IMR-90 (cell line): Measurements from ENCODE around the gene KIAA0825. TPM values are rescaled to one million over a fixed set of nuclear protein-coding genes. Genes with fewer than 3 reads are reported as not detected.
A peak's percentile ranks its signal among the peaks of the same experiment; 100 is the strongest.

Experiments
- ATAC-seq: fragments of 200-7000 bp; cut with Tn5 transposase; 2 replicates; pipeline ENCODE4 v1.9.1; 2020; ENCODE audit warnings: low read depth, mild to moderate bottlenecking, moderate library complexity
- BruUV-seq: library from RNA; stranded (reverse); fragments of 400-500 nt; replicated peaks from 2 replicates; lab custom pipeline; 2021; lab: Mats Ljungman, UMichigan
- CTCF ChIA-PET: fragments of 300-600 bp; formaldehyde crosslinking; extraction: SDS; loops from one replicate; lab custom pipeline; 2021; ENCODE audit warnings: antibody characterized with exemption; lab: Yijun Ruan, JAX
- POLR2A ChIA-PET: fragments of 300-600 bp; sonication (Branson Sonifier 250); formaldehyde crosslinking; loops from one replicate; lab custom pipeline; 2022; ENCODE audit warnings: antibody characterized with exemption; ENCODE audit not compliant: unreplicated experiment; lab: Charles Lee
- DNase-seq: peaks from one replicate; pipeline ENCODE4 v3.0.0; 2013
- H2AFZ ChIP-seq: replicated peaks from 2 replicates; pipeline ENCODE3; 2013; ENCODE audit warnings: low read length, mild to moderate bottlenecking; ENCODE audit not compliant: poor library complexity
- H2AK5ac ChIP-seq: 2 replicates; pipeline ENCODE4 v1.6.1; 2013; ENCODE audit warnings: low read depth, low read length, inconsistent platforms
- H2AK9ac ChIP-seq: replicated peaks from 2 replicates; pipeline ENCODE3; 2013; ENCODE audit warnings: mild to moderate bottlenecking, low read depth, low read length, moderate library complexity; ENCODE audit not compliant: poor library complexity
- H2BK120ac ChIP-seq: 2 replicates; pipeline ENCODE4 v1.6.1; 2013; ENCODE audit warnings: low read depth, low read length, inconsistent platforms
- H2BK15ac ChIP-seq: 3 replicates; pipeline ENCODE4 v1.6.1; 2013; ENCODE audit warnings: low read depth, low read length, inconsistent platforms
- H2BK20ac ChIP-seq: 2 replicates; pipeline ENCODE4 v1.6.1; 2013; ENCODE audit warnings: low read depth, mild to moderate bottlenecking, inconsistent platforms, low read length, moderate library complexity
- H2BK5ac ChIP-seq: 2 replicates; pipeline ENCODE4 v1.6.1; 2013; ENCODE audit warnings: mild to moderate bottlenecking, low read depth, low read length, inconsistent platforms; ENCODE audit not compliant: poor library complexity, severe bottlenecking
- H3K14ac ChIP-seq: replicated peaks from 2 replicates; pipeline ENCODE4 v1.6.1; 2013; ENCODE audit warnings: low read depth, low read length, inconsistent platforms
- H3K18ac ChIP-seq: 2 replicates; pipeline ENCODE4 v1.6.1; 2013; ENCODE audit warnings: low read depth, low read length, control low read depth
- H3K23ac ChIP-seq: 2 replicates; pipeline ENCODE4 v1.6.1; 2013; ENCODE audit warnings: low read depth, low read length, inconsistent platforms
- H3K27ac ChIP-seq: 2 replicates; pipeline ENCODE4 v1.5.1; 2013; ENCODE audit warnings: mild to moderate bottlenecking, control low read depth, low read length; ENCODE audit not compliant: insufficient read depth
- H3K27me3 ChIP-seq: 2 replicates; pipeline ENCODE4 v1.6.1; 2013; ENCODE audit warnings: low read length; ENCODE audit not compliant: control insufficient read depth, insufficient read depth
- H3K36me3 ChIP-seq: 2 replicates; pipeline ENCODE4 v1.6.1; 2013; ENCODE audit warnings: low read length, mixed read lengths; ENCODE audit not compliant: control insufficient read depth, insufficient read depth
- H3K4ac ChIP-seq: 2 replicates; pipeline ENCODE4 v1.6.1; 2013; ENCODE audit warnings: low read depth, low read length, inconsistent platforms
- H3K4me1 ChIP-seq: 2 replicates; pipeline ENCODE4 v1.6.1; 2013; ENCODE audit warnings: low read length, mixed read lengths; ENCODE audit not compliant: control insufficient read depth, insufficient read depth
- H3K4me2 ChIP-seq: 2 replicates; pipeline ENCODE4 v1.6.1; 2013; ENCODE audit warnings: low read depth, mild to moderate bottlenecking, control low read depth, low read length, moderate library complexity
- H3K4me3 ChIP-seq: 2 replicates; pipeline ENCODE4 v1.5.1; 2013; ENCODE audit warnings: low read depth, mild to moderate bottlenecking, control low read depth, low read length, moderate library complexity; ENCODE audit not compliant: insufficient read depth
- H3K56ac ChIP-seq: 2 replicates; pipeline ENCODE4 v1.6.1; 2013; ENCODE audit warnings: low read length, inconsistent platforms; ENCODE audit not compliant: insufficient read depth; ENCODE audit errors: extremely low read depth
- H3K79me1 ChIP-seq, 2 experiments: 2 replicates each; pipeline ENCODE4 v1.6.1; 2013; ENCODE audit warnings: low read length in 2 of 2, inconsistent platforms in 1 of 2, low read depth in 1 of 2
- H3K9ac ChIP-seq: 2 replicates; pipeline ENCODE4 v1.6.1; 2013; ENCODE audit warnings: low read depth, low read length, control low read depth
- H3K9me1 ChIP-seq: 2 replicates; pipeline ENCODE4 v1.6.1; 2013; ENCODE audit warnings: low read length, inconsistent platforms; ENCODE audit not compliant: insufficient read depth
- H3K9me3 ChIP-seq: 2 replicates; pipeline ENCODE4 v1.6.1; 2013; ENCODE audit warnings: low read length; ENCODE audit not compliant: control insufficient read depth, insufficient read depth
- H4K20me1 ChIP-seq: 2 replicates; pipeline ENCODE4 v1.6.1; 2013; ENCODE audit warnings: low read length, inconsistent platforms; ENCODE audit not compliant: insufficient read depth
- H4K5ac ChIP-seq: 2 replicates; pipeline ENCODE4 v1.6.1; 2013; ENCODE audit warnings: mild to moderate bottlenecking, low read depth, low read length, control low read depth
- H4K8ac ChIP-seq, 2 experiments: 2 replicates each; pipeline ENCODE4 v1.6.1; 2013; ENCODE audit warnings: low read depth in 2 of 2, low read length in 2 of 2, control low read depth in 1 of 2, inconsistent platforms in 1 of 2
- H4K91ac ChIP-seq: 2 replicates; pipeline ENCODE4 v1.6.1; 2013; ENCODE audit warnings: low read depth, low read length, inconsistent platforms; ENCODE audit not compliant: insufficient read depth
- BHLHE40 ChIP-seq: fragments of 150-350 bp; IDR thresholded peaks from 2 replicates; pipeline ENCODE4 v1.6.1; 2016; ENCODE audit warnings: mild to moderate bottlenecking, low read depth, low read length
- CEBPB ChIP-seq: IDR thresholded peaks from 2 replicates; pipeline ENCODE4 v1.6.1; 2012; ENCODE audit warnings: low read depth, low read length, improper control_type of control experiment
- CHD1 ChIP-seq: IDR thresholded peaks from 2 replicates; pipeline ENCODE4 v1.6.1; 2012; ENCODE audit warnings: low read depth, low read length, improper control_type of control experiment
- ELK1 ChIP-seq: fragments of 150-350 bp; IDR thresholded peaks from 2 replicates; pipeline ENCODE4 v1.6.1; 2016; ENCODE audit warnings: low read depth, mild to moderate bottlenecking, low read length, moderate library complexity, borderline replicate concordance
- FOS ChIP-seq: fragments of 150-350 bp; IDR thresholded peaks from 2 replicates; pipeline ENCODE4 v1.6.1; 2016; ENCODE audit warnings: low read depth, low read length
- MAFK ChIP-seq: IDR thresholded peaks from 2 replicates; pipeline ENCODE4 v1.6.1; 2012; ENCODE audit warnings: low read depth, low read length, improper control_type of control experiment
- MAZ ChIP-seq: IDR thresholded peaks from 2 replicates; pipeline ENCODE4 v1.6.1; 2012; ENCODE audit warnings: low read depth, mild to moderate bottlenecking, low read length, improper control_type of control experiment, moderate library complexity, borderline replicate concordance
- MXI1 ChIP-seq: IDR thresholded peaks from 2 replicates; pipeline ENCODE4 v1.6.1; 2012; ENCODE audit warnings: low read depth, mild to moderate bottlenecking, low read length, moderate library complexity, borderline replicate concordance
- NFE2L2 ChIP-seq: fragments of 150-350 bp; IDR thresholded peaks from 2 replicates; pipeline ENCODE4 v1.6.1; 2016; ENCODE audit warnings: low read depth, mild to moderate bottlenecking, low read length
- POLR2A ChIP-seq: IDR thresholded peaks from 2 replicates; pipeline ENCODE4 v1.6.1; 2012; ENCODE audit warnings: mild to moderate bottlenecking, low read depth, low read length
- RAD21 ChIP-seq: IDR thresholded peaks from 2 replicates; pipeline ENCODE4 v1.6.1; 2012; ENCODE audit warnings: low read length, improper control_type of control experiment
- RCOR1 ChIP-seq: IDR thresholded peaks from 2 replicates; pipeline ENCODE4 v1.6.1; 2012; ENCODE audit warnings: mild to moderate bottlenecking, low read length, improper control_type of control experiment; ENCODE audit not compliant: insufficient replicate concordance
- RFX5 ChIP-seq: IDR thresholded peaks from 2 replicates; pipeline ENCODE4 v1.8.0; 2012; ENCODE audit warnings: low read depth, mild to moderate bottlenecking, low read length, moderate library complexity
- SMC3 ChIP-seq: fragments of 150-350 bp; IDR thresholded peaks from 2 replicates; pipeline ENCODE4 v1.6.1; 2016; ENCODE audit warnings: low read depth, mild to moderate bottlenecking, antibody characterized with exemption, low read length, moderate library complexity
- USF2 ChIP-seq: fragments of 150-350 bp; IDR thresholded peaks from 2 replicates; pipeline ENCODE4 v1.6.1; 2017; ENCODE audit warnings: mild to moderate bottlenecking, antibody characterized with exemption, low read length, low read depth
- WGBS, 2 experiments: methylation state at CpG; one replicate each; pipeline versions ENCODE4 v1.1.5 to v1.1.7; 2013; ENCODE audit warnings: missing lambda C conversion rate in 2 of 2; ENCODE audit not compliant: insufficient read length in 1 of 2; ENCODE audit errors: extremely low coverage in 2 of 2; 5-methylcytosine and 5-hydroxymethylcytosine counted together
- dilution Hi-C: fragments of 300-500 bp; cut with HindIII; formaldehyde crosslinking; loops from one replicate; pipeline ENCODE4 v1.14.3; 2018; ENCODE audit warnings: low sequenced_read_pairs; ENCODE audit not compliant: unreplicated experiment
- in situ Hi-C: fragments of 300-500 bp; cut with MboI; formaldehyde crosslinking; loops from 3 replicates; pipeline ENCODE4 v1.14.3; 2019; ENCODE audit warnings: low sequenced_read_pairs, inconsistent platforms, mixed read lengths
- intact Hi-C: fragments of 100-400 bp; cut with micrococcal nuclease; formaldehyde crosslinking; loops from 2 replicates; pipeline ENCODE4 v1.10.0; 2022
- polyA plus RNA-seq, 3 experiments: library from polyadenylated mRNA; depleted of rRNA; stranded (reverse); fragments of >200 nt; gene quantifications; 2 replicates each; pipeline ENCODE4 v1.2.3, GENCODE V29; 2012; ENCODE audit warnings: low replicate concordance in 1 of 3
- total RNA-seq: library from RNA; depleted of rRNA; stranded (reverse); fragments of >200 nt; gene quantifications from 2 replicates; pipeline ENCODE4 v1.2.3, GENCODE V29; 2012
- TF ChIP-seq, protein P1 (sequence below): conservative IDR thresholded peaks from 2 replicates; pipeline ENCODE4 v1.5.1; 2012; ENCODE audit warnings: mild to moderate bottlenecking, low read depth, low read length, improper control_type of control experiment

The KIAA0825 gene
- total and polyA plus RNA-seq, 2 of the 4 experiments (the other 2 are of a cell fraction), result 0.46 to 1.8 TPM

- DNase-seq (no peak), ATAC-seq (peak; percentile 57)
- no peak for TF ChIP-seq CEBPB
- TF ChIP-seq MAFK, result no peak
- TF ChIP-seq MAZ, result no peak
- TF ChIP-seq CHD1, result no peak
- no peak for TF ChIP-seq POLR2A
- TF ChIP-seq RCOR1, result no peak
- TF ChIP-seq, protein P1, sequence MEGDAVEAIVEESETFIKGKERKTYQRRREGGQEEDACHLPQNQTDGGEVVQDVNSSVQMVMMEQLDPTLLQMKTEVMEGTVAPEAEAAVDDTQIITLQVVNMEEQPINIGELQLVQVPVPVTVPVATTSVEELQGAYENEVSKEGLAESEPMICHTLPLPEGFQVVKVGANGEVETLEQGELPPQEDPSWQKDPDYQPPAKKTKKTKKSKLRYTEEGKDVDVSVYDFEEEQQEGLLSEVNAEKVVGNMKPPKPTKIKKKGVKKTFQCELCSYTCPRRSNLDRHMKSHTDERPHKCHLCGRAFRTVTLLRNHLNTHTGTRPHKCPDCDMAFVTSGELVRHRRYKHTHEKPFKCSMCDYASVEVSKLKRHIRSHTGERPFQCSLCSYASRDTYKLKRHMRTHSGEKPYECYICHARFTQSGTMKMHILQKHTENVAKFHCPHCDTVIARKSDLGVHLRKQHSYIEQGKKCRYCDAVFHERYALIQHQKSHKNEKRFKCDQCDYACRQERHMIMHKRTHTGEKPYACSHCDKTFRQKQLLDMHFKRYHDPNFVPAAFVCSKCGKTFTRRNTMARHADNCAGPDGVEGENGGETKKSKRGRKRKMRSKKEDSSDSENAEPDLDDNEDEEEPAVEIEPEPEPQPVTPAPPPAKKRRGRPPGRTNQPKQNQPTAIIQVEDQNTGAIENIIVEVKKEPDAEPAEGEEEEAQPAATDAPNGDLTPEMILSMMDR, result no peak
- TF ChIP-seq BHLHE40, result no peak
- no peak for TF ChIP-seq RAD21
- no peak for TF ChIP-seq FOS
- no peak for TF ChIP-seq NFE2L2
- no peak for TF ChIP-seq RFX5
- TF ChIP-seq MXI1, result no peak
- TF ChIP-seq ELK1, result no peak
- TF ChIP-seq USF2, result no peak
- no peak for TF ChIP-seq SMC3
- H4K5ac ChIP-seq, result no peak overlapping the region
- H3K4ac ChIP-seq, result no peak overlapping the region
- no peak overlapping the region for H3K4me3 ChIP-seq
- no peaks in the 10 kb centered on the region for H3K36me3 ChIP-seq
- no peaks in the 10 kb centered on the region; the same call in 1 of the 2 replicates for H3K27me3 ChIP-seq
- H2BK120ac ChIP-seq, result no peak overlapping the region
- no peaks in the 10 kb centered on the region for H3K9me1 ChIP-seq
- H2BK15ac ChIP-seq, result no peak overlapping the region
- no peak overlapping the region for H2AFZ ChIP-seq
- H3K9me3 ChIP-seq, result no peaks in the 10 kb centered on the region
- in situ Hi-C loops (no loop called here), intact Hi-C loops (no loop called here), dilution Hi-C loops (no loop called here)
- H2AK5ac ChIP-seq, result no peak overlapping the region
- CTCF ChIA-PET, result no interaction called here
- H3K56ac ChIP-seq, result no peak overlapping the region
- H4K91ac ChIP-seq, result no peak overlapping the region
- no peaks in the 10 kb centered on the region for H3K79me1 ChIP-seq
- BruUV-seq, result no TSS peak
- no peaks in the 10 kb centered on the region for H3K4me1 ChIP-seq
- H2AK9ac ChIP-seq, result no peak overlapping the region
- POLR2A ChIA-PET, result no interaction called here
- no peak overlapping the region for H3K27ac ChIP-seq
- no peak overlapping the region for H3K23ac ChIP-seq
- no peak overlapping the region for H2BK5ac ChIP-seq
- no peak overlapping the region for H3K4me2 ChIP-seq
- H2BK20ac ChIP-seq, result no peak overlapping the region
- no peak overlapping the region for H3K18ac ChIP-seq
- no peak overlapping the region for H3K14ac ChIP-seq
- no peak overlapping the region for H3K9ac ChIP-seq
- no CpG with 5 or more reads among the region's 4 CpGs for WGBS, 2 experiments
- no peak overlapping the region for H4K8ac ChIP-seq
- H4K20me1 ChIP-seq, result no peaks in the 10 kb centered on the region
Measured at GRCh38 chr5:94376672-94377345, 241.6 kb downstream of the KIAA0825 start.
